HEK293 (cell line): Measurements from ENCODE around the gene NTMT1.

Experiments
- CTCF ChIA-PET: fragments of 350-600 bp; formaldehyde crosslinking; extraction: SDS; loops from one replicate; lab custom pipeline; 2021; ENCODE audit warnings: antibody characterized with exemption; lab: Yijun Ruan, JAX
- POLR2A ChIA-PET: fragments of 300-600 bp; formaldehyde crosslinking; extraction: SDS; loops from one replicate; lab custom pipeline; 2020; ENCODE audit warnings: antibody characterized with exemption, inconsistent platforms; lab: Yijun Ruan, JAX
- H3K27ac ChIP-seq: fragments of 200-500 bp; sonication (Bioruptor generic); 2 replicates; pipeline ENCODE4 v1.5.1; 2014; ENCODE audit warnings: low read depth, low read length, control low read depth, inconsistent platforms; ENCODE audit errors: extremely low read depth
- H3K36me3 ChIP-seq, 2 experiments: fragments of 200-500 bp in 1 of 2; sonication (Bioruptor generic) in 1 of 2; 1 replicate in 1 of 2; 2 replicates in 1 of 2; pipeline ENCODE4 v1.5.1; 2014 to 2017; ENCODE audit warnings: inconsistent platforms in 2 of 2, low read length in 2 of 2; ENCODE audit not compliant: control insufficient read depth in 2 of 2, insufficient read depth in 1 of 2
- H3K4me1 ChIP-seq: fragments of 200-500 bp; sonication (Bioruptor generic); 2 replicates; pipeline ENCODE4 v1.5.1; 2014; ENCODE audit warnings: mild to moderate bottlenecking, low read length, inconsistent platforms; ENCODE audit not compliant: control insufficient read depth, insufficient read depth
- H3K4me3 ChIP-seq: 2 replicates; pipeline ENCODE4 v1.5.1; 2011; ENCODE audit warnings: low read depth, mild to moderate bottlenecking, control low read depth, low read length, moderate library complexity
- H3K9me3 ChIP-seq: fragments of 200-500 bp; sonication (Bioruptor generic); 2 replicates; pipeline ENCODE4 v1.5.1; 2014; ENCODE audit warnings: low read depth, low read length, inconsistent platforms; ENCODE audit not compliant: control insufficient read depth, insufficient read depth
- EGR2 ChIP-seq: fragments of 450-650 bp; formaldehyde crosslinking; IDR thresholded peaks from 2 replicates; pipeline ENCODE4 v1.5.1; 2016; ENCODE audit warnings: low read depth, missing biosample characterization, missing genetic modification characterization
- SP7 ChIP-seq: fragments of 450-650 bp; formaldehyde crosslinking; IDR thresholded peaks from 2 replicates; pipeline ENCODE4 v1.5.1; 2016; ENCODE audit warnings: missing biosample characterization, missing genetic modification characterization
- TRIM28 ChIP-seq: IDR thresholded peaks from 2 replicates; pipeline ENCODE4 v1.6.1; 2011; ENCODE audit warnings: low read length, control low read depth, borderline replicate concordance
- ZEB2 ChIP-seq: fragments of 450-650 bp; formaldehyde crosslinking; IDR thresholded peaks from 2 replicates; pipeline ENCODE4 v1.5.1; 2016; ENCODE audit warnings: missing biosample characterization, missing genetic modification characterization
- ZFHX2 ChIP-seq: fragments of 450-650 bp; formaldehyde crosslinking; conservative IDR thresholded peaks from 2 replicates; pipeline ENCODE4 v1.5.1; 2016; ENCODE audit warnings: missing biosample characterization, missing genetic modification characterization
- ZNF121 ChIP-seq: fragments of 450-650 bp; formaldehyde crosslinking; IDR thresholded peaks from 2 replicates; pipeline ENCODE4 v1.5.1; 2016; ENCODE audit warnings: missing biosample characterization, missing genetic modification characterization
- ZNF132 ChIP-seq: fragments of 450-650 bp; formaldehyde crosslinking; IDR thresholded peaks from 2 replicates; pipeline ENCODE4 v1.5.1; 2017; ENCODE audit warnings: missing biosample characterization, missing genetic modification characterization, borderline replicate concordance
- ZNF133 ChIP-seq: fragments of 450-650 bp; formaldehyde crosslinking; IDR thresholded peaks from 2 replicates; pipeline ENCODE4 v1.5.1; 2016; ENCODE audit warnings: missing biosample characterization, missing genetic modification characterization
- ZNF2 ChIP-seq: fragments of 450-650 bp; formaldehyde crosslinking; IDR thresholded peaks from 2 replicates; pipeline ENCODE4 v1.5.1; 2016; ENCODE audit warnings: missing biosample characterization, missing genetic modification characterization
- ZNF214 ChIP-seq: fragments of 450-650 bp; formaldehyde crosslinking; IDR thresholded peaks from 2 replicates; pipeline ENCODE4 v1.5.1; 2017; ENCODE audit warnings: missing biosample characterization, mild to moderate bottlenecking, missing genetic modification characterization, borderline replicate concordance
- ZNF223 ChIP-seq: fragments of 450-650 bp; formaldehyde crosslinking; IDR thresholded peaks from 2 replicates; pipeline ENCODE4 v1.5.1; 2016; ENCODE audit warnings: missing biosample characterization, missing genetic modification characterization
- ZNF266 ChIP-seq: fragments of 450-650 bp; formaldehyde crosslinking; IDR thresholded peaks from 2 replicates; pipeline ENCODE4 v1.5.1; 2016; ENCODE audit warnings: missing biosample characterization, missing genetic modification characterization, low read depth
- ZNF341 ChIP-seq: fragments of 450-650 bp; formaldehyde crosslinking; IDR thresholded peaks from 2 replicates; pipeline ENCODE4; 2016; ENCODE audit warnings: low read depth, missing biosample characterization, missing genetic modification characterization
- ZNF404 ChIP-seq: fragments of 450-650 bp; formaldehyde crosslinking; IDR thresholded peaks from 2 replicates; pipeline ENCODE4 v1.5.1; 2017; ENCODE audit warnings: missing biosample characterization, missing genetic modification characterization
- ZNF426 ChIP-seq: fragments of 450-650 bp; formaldehyde crosslinking; IDR thresholded peaks from 2 replicates; pipeline ENCODE4 v1.5.1; 2017; ENCODE audit warnings: missing biosample characterization, missing genetic modification characterization, mild to moderate bottlenecking, inconsistent platforms, moderate library complexity
- ZNF561 ChIP-seq: fragments of 450-650 bp; IDR thresholded peaks from 2 replicates; pipeline ENCODE4 v1.5.1; 2018; ENCODE audit warnings: missing biosample characterization, missing genetic modification characterization, borderline replicate concordance
- ZNF571 ChIP-seq: fragments of 450-650 bp; formaldehyde crosslinking; IDR thresholded peaks from 2 replicates; pipeline ENCODE4 v1.5.0; 2017; ENCODE audit warnings: missing biosample characterization, missing genetic modification characterization
- ZNF596 ChIP-seq: fragments of 450-650 bp; IDR thresholded peaks from 2 replicates; pipeline ENCODE4 v1.5.0; 2018; ENCODE audit warnings: missing biosample characterization, mild to moderate bottlenecking, missing genetic modification characterization, moderate library complexity
- ZNF621 ChIP-seq: fragments of 450-650 bp; formaldehyde crosslinking; IDR thresholded peaks from 2 replicates; pipeline ENCODE4 v1.5.1; 2017; ENCODE audit warnings: missing biosample characterization, missing genetic modification characterization
- ZNF626 ChIP-seq: fragments of 450-650 bp; sonication (Bioruptor Pico); formaldehyde crosslinking; IDR thresholded peaks from 2 replicates; pipeline ENCODE4 v1.5.1; 2018; ENCODE audit warnings: missing biosample characterization, missing genetic modification characterization, inconsistent platforms
- ZNF692 ChIP-seq: fragments of 450-650 bp; formaldehyde crosslinking; IDR thresholded peaks from 2 replicates; pipeline ENCODE4 v1.5.1; 2016; ENCODE audit warnings: missing biosample characterization, missing genetic modification characterization
- ZNF843 ChIP-seq: fragments of 450-650 bp; formaldehyde crosslinking; IDR thresholded peaks from 2 replicates; pipeline ENCODE4 v1.5.1; 2016; ENCODE audit warnings: missing biosample characterization, missing genetic modification characterization

Gene NTMT1

GRCh38 chr9:129586245-129586644 lies 39.7 kb upstream of the NTMT1 start (continued):
- TF ChIP-seq ZNF121 (no peak), ZNF214 (tag by site-specific recombination) (no peak), ZNF2 (tag by site-specific recombination) (no peak), ZNF132 (tag by site-specific recombination) (no peak), SP7 (tag by site-specific recombination) (no peak), ZNF133 (tag by site-specific recombination) (no peak), ZNF626 (tag by site-specific recombination) (no peak), ZNF426 (tag by site-specific recombination) (no peak)

GRCh38 chr9:129586685-129587084 lies 39.3 kb upstream of the NTMT1 start:
- CTCF ChIA-PET = interaction anchor here (0.7 to 1.8 kb wide), 6 partner anchors 9 to 447 kb away, joined by 3 to 7 read pairs (median 3); no protein-coding TSS in a partner anchor
- no peak for TF ChIP-seq ZEB2
- TF ChIP-seq ZNF561 (tag by site-specific recombination) = no peak
- no peak for TF ChIP-seq ZNF223 (tag by site-specific recombination)
- peak; percentile 92 for TF ChIP-seq EGR2
- peak; percentile 92 for TF ChIP-seq ZFHX2
- TF ChIP-seq ZNF404 = no peak
- TF ChIP-seq TRIM28 = no peak
- TF ChIP-seq ZNF266 (tag by site-specific recombination) = no peak
- H3K27ac ChIP-seq = no peak overlapping the region
- no peaks in the 10 kb centered on the region for H3K9me3 ChIP-seq
- H3K4me1 ChIP-seq = no peaks in the 10 kb centered on the region
- H3K4me3 ChIP-seq = no peak overlapping the region
- POLR2A ChIA-PET = no interaction called here
- H3K36me3 ChIP-seq = no peaks in the 10 kb centered on the region

- TF ChIP-seq ZNF341 (tag by site-specific recombination) (peak; percentile 83), ZNF596 (tag by site-specific recombination) (no peak)
- Histone ChIP-seq H3K27ac (no peak overlapping the region), H3K4me3 (no peak overlapping the region), H3K36me3 (no peaks in the 10 kb centered on the region), H3K4me1 (0 out of 2 replicates have a peak, but pooled peaks cover 3% of the 10 kb centered on the region), H3K9me3 (no peaks in the 10 kb centered on the region)
- ChIA-PET POLR2A (interaction anchor here (0.7 to 0.9 kb wide), 2 partner anchors 9 to 11 kb away, joined by 3 read pairs; no protein-coding TSS in a partner anchor), CTCF (interaction anchor here (0.6 to 1.8 kb wide), 6 partner anchors 10 to 448 kb away, joined by 3 to 7 read pairs (median 3); no protein-coding TSS in a partner anchor)
Measured at GRCh38 chr9:129587487-129588262, 38.3 kb upstream of the NTMT1 start.

GRCh38 chr9:129590466-129590865 lies 35.5 kb upstream of the NTMT1 start:
- Histone ChIP-seq H3K9me3 (no peaks in the 10 kb centered on the region), H3K27ac (no peak overlapping the region), H3K36me3 (no peaks in the 10 kb centered on the region), H3K4me3 (no peak overlapping the region), H3K4me1 (0 out of 2 replicates have a peak, but pooled peaks cover 3% of the 10 kb centered on the region)
- POLR2A ChIA-PET = no interaction called here
- CTCF ChIA-PET = interaction anchor here (1.0 to 1.4 kb wide), 2 partner anchors 20 to 21 kb away, joined by 3 read pairs; no protein-coding TSS in a partner anchor
- TF ChIP-seq ZNF621 (no peak), ZNF692 (tag by site-specific recombination) (no peak), ZNF571 (tag by site-specific recombination) (no peak), ZNF843 (tag by site-specific recombination) (no peak)
